ENCODE results near the gene ASTL.

DNA sequence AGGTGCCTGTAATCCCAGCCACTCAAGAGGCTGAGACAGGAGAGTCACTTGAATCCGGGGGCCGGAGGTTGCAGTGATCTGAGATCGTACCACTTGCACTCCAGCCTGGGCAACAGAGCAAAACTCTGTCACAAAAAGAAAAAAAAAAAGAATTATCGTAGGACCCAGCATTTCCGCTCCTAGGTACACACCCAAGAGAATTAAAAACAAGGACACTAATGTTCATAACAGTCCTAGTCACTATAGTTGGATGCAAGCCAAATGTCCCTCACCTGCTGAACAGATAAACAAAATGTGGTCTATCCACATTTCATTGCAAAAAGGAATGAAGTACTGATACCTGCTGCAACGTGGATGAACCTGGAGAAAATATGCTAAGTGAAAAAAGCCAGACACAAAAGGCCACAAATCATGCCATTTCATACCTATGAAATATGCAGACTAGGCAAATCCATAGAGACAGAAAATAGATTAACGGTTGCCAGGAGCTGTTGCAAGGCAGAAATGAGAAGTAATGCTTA, 43.1 kb downstream of the ASTL start:
- TF ChIP-seq CTCF (IDR thresholded peaks at IDR 0.05; ENCODE audit: low read length) (no peak), EZH2 (optimal IDR thresholded peaks at IDR 0.05; ENCODE audit: low read depth, low read length) (no peak)
